ENCODE measurements around the gene PIP5K1B. TPM values are rescaled to one million over a fixed set of nuclear protein-coding genes. Genes with fewer than 3 reads are reported as not detected.

Gene PIP5K1B
- total RNA-seq, 1 donor from 2014 or later, result 0.87 TPM

- Mint-ChIP-seq H3K4me1 (peaks cover 8% of the 10 kb centered on the region), H3K9me3 (no peaks in the 10 kb centered on the region), H3K27ac (no peak overlapping the region), H3K4me3 (no peak overlapping the region), H3K27me3 (ENCODE audit: low read depth) (peaks cover 10% of the 10 kb centered on the region), H3K36me3 (no peaks in the 10 kb centered on the region)
- no peak for DNase-seq (ENCODE audit: low spot score in 2 of 2, unreplicated experiment in 2 of 2)
- no peak for TF ChIP-seq CTCF (IDR thresholded peaks at IDR 0.05; ENCODE audit: unreplicated experiment)
Observed at GRCh38 chr9:69001921-69002320, 296.9 kb downstream of the PIP5K1B start.

GRCh38 chr9:69003051-69003450 lies 298.0 kb downstream of the PIP5K1B start:
- Mint-ChIP-seq H3K27me3 (ENCODE audit: low read depth) (peaks cover 10% of the 10 kb centered on the region), H3K27ac (no peak overlapping the region), H3K4me3 (no peak overlapping the region), H3K4me1 (peaks cover 8% of the 10 kb centered on the region), H3K9me3 (no peaks in the 10 kb centered on the region), H3K36me3 (no peaks in the 10 kb centered on the region)
- no peak for DNase-seq (ENCODE audit: low spot score in 2 of 2, unreplicated experiment in 2 of 2)
- no peak for TF ChIP-seq CTCF (IDR thresholded peaks at IDR 0.05; ENCODE audit: unreplicated experiment)

- Mint-ChIP-seq H3K27ac (no peak overlapping the region), H3K27me3 (ENCODE audit: low read depth) (peaks cover 8% of the 10 kb centered on the region), H3K4me3 (no peak overlapping the region), H3K9me3 (no peaks in the 10 kb centered on the region), H3K36me3 (no peaks in the 10 kb centered on the region), H3K4me1 (peaks cover 4% of the 10 kb centered on the region)
- DNase-seq (ENCODE audit: low spot score in 2 of 2, unreplicated experiment in 2 of 2), result no peak
- TF ChIP-seq CTCF (IDR thresholded peaks at IDR 0.05; ENCODE audit: unreplicated experiment), result no peak
Observed at GRCh38 chr9:69004836-69005235, 299.8 kb downstream of the PIP5K1B start.

GRCh38 chr9:69009708-69010107 lies 304.7 kb downstream of the PIP5K1B start:
- H3K4me1 Mint-ChIP-seq, result peaks cover 3% of the 10 kb centered on the region
- H3K27me3 Mint-ChIP-seq (ENCODE audit: low read depth), result peaks cover 2% of the 10 kb centered on the region
- no peak for TF ChIP-seq CTCF (IDR thresholded peaks at IDR 0.05; ENCODE audit: unreplicated experiment)
- no peaks in the 10 kb centered on the region for H3K36me3 Mint-ChIP-seq
- H3K4me3 Mint-ChIP-seq, result no peak overlapping the region
- no peaks in the 10 kb centered on the region for H3K9me3 Mint-ChIP-seq
- DNase-seq (ENCODE audit: low spot score in 2 of 2, unreplicated experiment in 2 of 2), result no peak
- no peak overlapping the region for H3K27ac Mint-ChIP-seq

- Mint-ChIP-seq H3K9me3 (no peaks in the 10 kb centered on the region), H3K27me3 (ENCODE audit: low read depth) (peaks cover 2% of the 10 kb centered on the region), H3K36me3 (no peaks in the 10 kb centered on the region), H3K27ac (no peak overlapping the region), H3K4me1 (no peaks in the 10 kb centered on the region), H3K4me3 (no peak overlapping the region)
- DNase-seq (ENCODE audit: low spot score in 2 of 2, unreplicated experiment in 2 of 2), result no peak
- no peak for TF ChIP-seq CTCF (IDR thresholded peaks at IDR 0.05; ENCODE audit: unreplicated experiment)
Observed at GRCh38 chr9:69012696-69013381, 307.8 kb downstream of the PIP5K1B start.

- TF ChIP-seq CTCF (IDR thresholded peaks at IDR 0.05; ENCODE audit: unreplicated experiment), result no peak
- Mint-ChIP-seq H3K36me3 (no peaks in the 10 kb centered on the region), H3K27me3 (ENCODE audit: low read depth) (peaks cover 2% of the 10 kb centered on the region), H3K27ac (no peak overlapping the region), H3K4me3 (no peak overlapping the region), H3K9me3 (no peaks in the 10 kb centered on the region), H3K4me1 (no peaks in the 10 kb centered on the region)
- no peak for DNase-seq (ENCODE audit: low spot score in 2 of 2, unreplicated experiment in 2 of 2)
Observed at GRCh38 chr9:69013382-69013727, 308.3 kb downstream of the PIP5K1B start.

Measured in mesothelial cell of epicardium (in vitro differentiated cells).